Activated CD8-positive, alpha-beta memory T cell treated with anti-CD3 and anti-CD28 coated beads, Interleukin-2, amount 50 U/mL, for 24 hours (primary cell): Measurements from ENCODE around the gene CSPG4.
A peak's percentile ranks its signal among the peaks of the same experiment; 100 is the strongest.
"Not testable (repeated sequence)": the region's sequence is repeated elsewhere in the genome, so short reads cannot be mapped to it uniquely, and the experiment has no call there.

Experiments
- DNase-seq: peaks from one replicate; pipeline ENCODE4 v3.0.0-alpha.2; 2020; ENCODE audit errors: extremely low read depth

Gene CSPG4, protein sequence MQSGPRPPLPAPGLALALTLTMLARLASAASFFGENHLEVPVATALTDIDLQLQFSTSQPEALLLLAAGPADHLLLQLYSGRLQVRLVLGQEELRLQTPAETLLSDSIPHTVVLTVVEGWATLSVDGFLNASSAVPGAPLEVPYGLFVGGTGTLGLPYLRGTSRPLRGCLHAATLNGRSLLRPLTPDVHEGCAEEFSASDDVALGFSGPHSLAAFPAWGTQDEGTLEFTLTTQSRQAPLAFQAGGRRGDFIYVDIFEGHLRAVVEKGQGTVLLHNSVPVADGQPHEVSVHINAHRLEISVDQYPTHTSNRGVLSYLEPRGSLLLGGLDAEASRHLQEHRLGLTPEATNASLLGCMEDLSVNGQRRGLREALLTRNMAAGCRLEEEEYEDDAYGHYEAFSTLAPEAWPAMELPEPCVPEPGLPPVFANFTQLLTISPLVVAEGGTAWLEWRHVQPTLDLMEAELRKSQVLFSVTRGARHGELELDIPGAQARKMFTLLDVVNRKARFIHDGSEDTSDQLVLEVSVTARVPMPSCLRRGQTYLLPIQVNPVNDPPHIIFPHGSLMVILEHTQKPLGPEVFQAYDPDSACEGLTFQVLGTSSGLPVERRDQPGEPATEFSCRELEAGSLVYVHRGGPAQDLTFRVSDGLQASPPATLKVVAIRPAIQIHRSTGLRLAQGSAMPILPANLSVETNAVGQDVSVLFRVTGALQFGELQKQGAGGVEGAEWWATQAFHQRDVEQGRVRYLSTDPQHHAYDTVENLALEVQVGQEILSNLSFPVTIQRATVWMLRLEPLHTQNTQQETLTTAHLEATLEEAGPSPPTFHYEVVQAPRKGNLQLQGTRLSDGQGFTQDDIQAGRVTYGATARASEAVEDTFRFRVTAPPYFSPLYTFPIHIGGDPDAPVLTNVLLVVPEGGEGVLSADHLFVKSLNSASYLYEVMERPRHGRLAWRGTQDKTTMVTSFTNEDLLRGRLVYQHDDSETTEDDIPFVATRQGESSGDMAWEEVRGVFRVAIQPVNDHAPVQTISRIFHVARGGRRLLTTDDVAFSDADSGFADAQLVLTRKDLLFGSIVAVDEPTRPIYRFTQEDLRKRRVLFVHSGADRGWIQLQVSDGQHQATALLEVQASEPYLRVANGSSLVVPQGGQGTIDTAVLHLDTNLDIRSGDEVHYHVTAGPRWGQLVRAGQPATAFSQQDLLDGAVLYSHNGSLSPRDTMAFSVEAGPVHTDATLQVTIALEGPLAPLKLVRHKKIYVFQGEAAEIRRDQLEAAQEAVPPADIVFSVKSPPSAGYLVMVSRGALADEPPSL (N-terminal part only)

DNA sequence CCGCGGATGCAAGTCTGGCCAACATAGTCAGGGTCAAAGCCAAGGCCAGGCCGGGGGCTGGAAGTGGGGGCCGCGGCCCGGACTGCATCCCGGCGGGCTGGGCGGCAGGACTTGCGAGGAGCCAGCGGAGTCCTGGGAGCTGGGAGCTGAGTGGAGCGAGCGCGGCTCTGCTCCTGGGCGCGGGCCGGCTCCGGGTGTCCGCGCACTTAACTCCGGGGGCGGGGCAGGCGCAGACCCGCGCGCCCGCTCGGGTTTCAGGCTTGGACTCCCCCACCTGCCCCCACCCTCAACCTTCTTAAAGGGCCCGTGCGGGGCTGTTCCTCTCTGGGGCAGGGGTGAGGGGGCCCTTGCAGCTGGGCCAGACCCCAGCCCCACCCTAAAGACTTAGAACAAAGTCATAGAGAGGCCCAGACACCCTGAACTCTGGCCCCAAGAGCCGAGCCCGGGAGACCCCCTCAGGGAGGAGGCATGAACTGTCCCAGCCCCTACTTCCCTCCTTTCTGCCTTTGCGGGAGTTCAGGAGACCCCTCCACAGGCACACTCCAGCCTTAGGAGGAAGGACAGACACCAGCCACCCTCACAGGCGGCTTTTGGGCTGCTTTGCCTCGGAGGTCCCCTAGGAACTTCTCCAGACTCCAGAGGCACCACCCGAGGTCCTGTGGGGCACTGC is at the start of gene CSPG4:
TSS of gene CSPG4 (minus strand) at position 181 of the 670 bp plus-strand sequence. CDS start at position 88, 93 bp downstream.
- DNase-seq = no peak

DNA sequence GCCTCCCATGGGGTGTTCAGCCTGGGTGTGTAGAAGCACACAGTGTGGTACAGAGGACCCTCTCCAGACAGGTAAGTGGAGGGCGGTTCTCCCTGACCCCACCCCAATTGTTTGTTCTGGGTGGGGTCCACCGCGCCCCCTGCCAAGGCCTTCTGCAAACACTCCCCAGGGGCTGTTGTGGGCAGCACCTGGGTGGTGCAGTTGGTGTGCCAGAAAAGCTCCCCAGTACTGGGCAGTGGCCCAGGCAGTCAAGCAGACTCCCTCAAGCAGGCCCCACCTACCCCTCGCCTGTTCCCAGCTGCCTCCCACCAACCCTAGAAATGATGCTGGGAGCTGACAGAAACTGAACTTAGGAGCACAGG is 49.7 kb upstream of the CSPG4 start:
- not testable (repeated sequence) for DNase-seq

GRCh38 chr15:75761446-75762356 is 49.1 kb upstream of the CSPG4 start:
- no peak for DNase-seq

- no peak for DNase-seq
Measured at GRCh38 chr15:75760704-75761435, 48.2 kb upstream of the CSPG4 start.

DNA sequence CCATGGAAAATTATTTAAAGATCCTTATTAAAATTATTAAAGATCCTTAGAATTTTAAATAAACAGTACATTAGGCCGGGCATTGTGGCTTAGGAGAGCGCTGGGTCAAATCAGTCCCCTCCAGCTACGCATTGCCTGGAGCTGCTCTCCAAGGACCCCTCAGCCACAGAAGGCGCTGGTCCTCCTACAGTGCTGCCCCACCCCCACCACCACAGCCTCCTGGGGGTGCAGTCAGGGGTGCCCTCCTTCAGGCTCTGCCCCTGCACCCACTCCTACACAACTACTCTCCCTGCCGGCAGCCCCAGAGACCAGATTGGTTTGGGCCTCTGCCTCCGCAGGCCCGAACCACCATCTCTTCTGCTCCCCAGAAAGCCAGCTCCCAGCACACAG is 47.5 kb upstream of the CSPG4 start:
- DNase-seq = not testable (repeated sequence)

- DNase-seq = no peak
Measured at GRCh38 chr15:75759416-75760130, 46.9 kb upstream of the CSPG4 start.

GRCh38 chr15:75758071-75758872 is 45.6 kb upstream of the CSPG4 start:
- DNase-seq = peak; percentile 18

GRCh38 chr15:75754871-75755270 is 42.2 kb upstream of the CSPG4 start:
- DNase-seq = not testable (repeated sequence)

DNA sequence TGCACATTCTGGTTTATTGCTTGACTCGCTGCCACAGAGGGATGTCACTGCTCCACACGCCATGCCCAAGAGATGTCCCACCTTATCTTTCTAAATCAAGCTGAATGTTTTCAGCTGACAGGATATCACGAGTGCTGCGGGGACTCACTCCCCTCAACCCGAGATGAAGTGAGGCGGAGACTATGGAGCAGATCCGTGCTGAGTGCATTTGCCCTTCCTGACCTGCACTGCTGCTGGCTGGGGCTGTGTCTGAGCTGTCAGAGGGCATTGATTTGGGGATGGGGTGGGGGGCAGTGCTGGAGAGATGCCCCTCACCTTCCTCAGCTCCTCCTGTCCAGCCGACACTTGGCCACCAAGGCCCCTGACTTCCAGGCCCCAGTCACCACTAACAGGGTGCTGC is 40.5 kb upstream of the CSPG4 start:
- DNase-seq = no peak

DNA sequence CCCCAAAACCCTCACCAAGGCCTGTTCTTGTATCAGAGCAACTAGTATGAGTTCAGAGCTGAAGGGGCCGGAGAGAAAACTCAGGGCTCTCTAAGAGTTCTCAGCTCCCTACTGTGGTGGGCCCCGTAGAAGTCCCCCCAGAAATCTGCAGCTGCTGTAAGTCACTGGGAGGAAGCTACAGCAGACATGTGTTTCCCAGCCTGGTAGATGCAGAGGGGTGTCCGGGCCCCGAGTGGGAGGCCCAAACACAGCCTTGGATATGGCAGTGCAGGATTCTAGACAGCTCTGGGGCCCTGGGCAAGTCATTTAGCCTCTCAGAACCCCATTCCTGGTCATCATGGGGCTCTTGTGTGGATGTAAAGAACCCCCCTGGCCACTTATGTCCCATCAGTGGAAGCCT is 39.2 kb upstream of the CSPG4 start:
- no peak for DNase-seq

- DNase-seq = no peak
Measured at GRCh38 chr15:75751116-75751875, 38.6 kb upstream of the CSPG4 start.

GRCh38 chr15:75750261-75751050 is 37.8 kb upstream of the CSPG4 start:
- no peak for DNase-seq

- no peak for DNase-seq
Measured at GRCh38 chr15:75749820-75750219, 37.2 kb upstream of the CSPG4 start.

DNA sequence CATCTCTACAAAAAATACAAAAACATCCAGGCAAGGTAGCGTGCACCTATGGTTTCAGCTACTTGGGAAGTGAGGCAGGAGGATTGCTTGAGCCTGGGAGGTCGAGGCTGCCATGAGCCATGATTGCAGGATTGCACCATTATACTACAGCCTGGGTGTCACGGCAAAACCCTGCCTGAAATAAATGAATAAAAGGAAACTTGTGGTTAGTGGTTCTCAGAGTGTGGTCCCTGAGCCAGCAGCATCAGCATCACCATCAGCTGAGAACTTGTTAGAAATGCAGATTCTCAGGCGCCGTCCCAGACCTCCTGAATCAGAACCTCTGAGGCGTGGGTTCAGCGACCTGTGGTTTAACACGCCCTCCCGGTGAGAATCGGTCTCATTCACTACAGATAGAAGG is 36.2 kb upstream of the CSPG4 start:
- not testable (repeated sequence) for DNase-seq

DNA sequence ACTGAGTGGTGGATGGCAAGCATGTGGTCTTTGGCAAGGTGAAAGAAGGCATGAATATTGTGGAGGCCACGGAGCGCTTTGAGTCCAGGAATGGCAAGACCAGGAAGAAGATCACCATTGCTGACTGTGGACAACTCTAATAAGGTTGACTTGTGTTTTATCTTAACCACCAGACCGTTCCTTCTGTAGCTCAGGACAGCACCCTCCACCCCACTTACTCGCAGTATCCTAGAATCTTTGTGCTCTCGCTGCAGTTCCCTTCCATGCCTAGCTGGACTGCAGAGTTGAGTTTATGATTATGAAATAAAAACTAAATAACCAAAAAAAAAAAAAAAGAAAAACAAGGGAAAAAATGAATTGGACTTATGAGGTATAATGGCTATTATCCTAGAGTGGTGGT is 34.5 kb upstream of the CSPG4 start:
- not testable (repeated sequence) for DNase-seq

DNA sequence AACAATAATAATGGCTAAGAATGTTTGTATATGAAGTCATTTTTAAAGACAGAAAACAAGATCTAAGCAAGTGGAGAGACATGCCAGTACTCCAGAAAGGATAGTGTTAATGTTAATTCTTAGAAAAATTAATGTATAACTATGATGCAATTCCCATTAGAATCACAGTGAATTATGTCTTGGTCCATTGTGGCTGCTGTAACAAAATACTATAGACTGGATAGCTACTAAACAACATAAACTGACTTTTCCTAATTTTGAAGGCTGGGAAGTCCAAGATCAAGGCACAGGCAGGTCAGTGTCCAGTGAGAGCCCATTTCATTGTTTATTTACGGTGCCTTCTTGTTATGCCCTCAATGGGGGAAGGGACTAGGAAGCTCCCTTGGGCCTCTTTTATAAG is 32.7 kb upstream of the CSPG4 start:
- DNase-seq = no peak

DNA sequence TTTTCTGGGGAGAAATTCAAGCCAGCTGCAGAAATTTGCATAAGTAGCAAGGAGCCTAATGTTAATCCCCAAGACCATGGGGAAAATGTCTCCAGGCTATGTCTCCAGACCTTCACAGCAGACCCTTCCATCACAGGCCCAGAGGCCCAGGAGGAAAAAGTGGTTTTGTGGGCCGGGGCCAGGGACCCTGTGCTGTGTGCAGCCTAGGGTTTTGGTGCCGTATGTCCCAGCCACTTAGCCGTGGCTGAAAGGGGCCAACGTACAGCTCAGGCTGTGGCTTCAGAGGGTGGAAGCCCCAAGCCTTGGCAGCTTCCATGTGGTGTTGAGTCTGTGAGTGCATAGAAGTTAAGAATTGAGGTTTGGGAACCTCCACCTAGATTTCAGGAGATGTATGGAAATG is 29.7 kb upstream of the CSPG4 start:
- not testable (repeated sequence) for DNase-seq
